ENCODE measurements around the gene BPGM. TPM values are rescaled to one million over a fixed set of nuclear protein-coding genes. Genes with fewer than 3 reads are reported as not detected.
A peak's percentile ranks its signal among the peaks of the same experiment; 100 is the strongest.

BPGM gene
- total RNA-seq, 1 donor from 2014 or later, result 11.6 TPM

- H3K27ac Mint-ChIP-seq (ENCODE audit: unreplicated experiment), result no peak overlapping the region
- no peak overlapping the region for H3K4me3 Mint-ChIP-seq (ENCODE audit: unreplicated experiment)
- no peaks in the 10 kb centered on the region for H3K27me3 Mint-ChIP-seq (ENCODE audit: unreplicated experiment)
- TF ChIP-seq CTCF (IDR thresholded peaks at IDR 0.05), result no peak
- no peak for DNase-seq (ENCODE audit: extremely low spot score, unreplicated experiment)
- no peaks in the 10 kb centered on the region for H3K9me3 Mint-ChIP-seq (ENCODE audit: unreplicated experiment)
- no peaks in the 10 kb centered on the region for H3K36me3 Mint-ChIP-seq (ENCODE audit: unreplicated experiment)
- H3K4me1 Mint-ChIP-seq (ENCODE audit: unreplicated experiment), result peaks cover 71% of the 10 kb centered on the region
Observed at GRCh38 chr7:134699899-134700298, 53.2 kb downstream of the BPGM start.

GRCh38 chr7:134701272-134701671 is 54.6 kb downstream of the BPGM start:
- Mint-ChIP-seq H3K36me3 (ENCODE audit: unreplicated experiment) (no peaks in the 10 kb centered on the region), H3K9me3 (ENCODE audit: unreplicated experiment) (no peaks in the 10 kb centered on the region), H3K4me3 (ENCODE audit: unreplicated experiment) (no peak overlapping the region), H3K27ac (ENCODE audit: unreplicated experiment) (no peak overlapping the region), H3K4me1 (ENCODE audit: unreplicated experiment) (peaks cover 71% of the 10 kb centered on the region), H3K27me3 (ENCODE audit: unreplicated experiment) (no peaks in the 10 kb centered on the region)
- DNase-seq (ENCODE audit: extremely low spot score, unreplicated experiment), result no peak
- peak; percentile 41 for TF ChIP-seq CTCF (IDR thresholded peaks at IDR 0.05)

- no peak for TF ChIP-seq CTCF (IDR thresholded peaks at IDR 0.05)
- Mint-ChIP-seq H3K36me3 (ENCODE audit: unreplicated experiment) (no peaks in the 10 kb centered on the region), H3K4me1 (ENCODE audit: unreplicated experiment) (peaks cover 68% of the 10 kb centered on the region), H3K4me3 (ENCODE audit: unreplicated experiment) (no peak overlapping the region), H3K27ac (ENCODE audit: unreplicated experiment) (peak overlapping the region; percentile 95), H3K27me3 (ENCODE audit: unreplicated experiment) (no peaks in the 10 kb centered on the region), H3K9me3 (ENCODE audit: unreplicated experiment) (no peaks in the 10 kb centered on the region)
- no peak for DNase-seq (ENCODE audit: extremely low spot score, unreplicated experiment)
Observed at GRCh38 chr7:134702366-134703240, 56.0 kb downstream of the BPGM start.

- TF ChIP-seq CTCF (IDR thresholded peaks at IDR 0.05), result no peak
- Mint-ChIP-seq H3K4me1 (ENCODE audit: unreplicated experiment) (peaks cover 66% of the 10 kb centered on the region), H3K27me3 (ENCODE audit: unreplicated experiment) (no peaks in the 10 kb centered on the region), H3K9me3 (ENCODE audit: unreplicated experiment) (no peaks in the 10 kb centered on the region), H3K4me3 (ENCODE audit: unreplicated experiment) (no peak overlapping the region), H3K36me3 (ENCODE audit: unreplicated experiment) (no peaks in the 10 kb centered on the region), H3K27ac (ENCODE audit: unreplicated experiment) (peak overlapping the region; percentile 95)
- DNase-seq (ENCODE audit: extremely low spot score, unreplicated experiment), result no peak
Observed at GRCh38 chr7:134703241-134703594, 56.6 kb downstream of the BPGM start.

- no peak overlapping the region for H3K4me3 Mint-ChIP-seq (ENCODE audit: unreplicated experiment)
- H3K4me1 Mint-ChIP-seq (ENCODE audit: unreplicated experiment), result peaks cover 68% of the 10 kb centered on the region
- no peaks in the 10 kb centered on the region for H3K36me3 Mint-ChIP-seq (ENCODE audit: unreplicated experiment)
- no peak for DNase-seq (ENCODE audit: extremely low spot score, unreplicated experiment)
- H3K27me3 Mint-ChIP-seq (ENCODE audit: unreplicated experiment), result no peaks in the 10 kb centered on the region
- no peaks in the 10 kb centered on the region for H3K9me3 Mint-ChIP-seq (ENCODE audit: unreplicated experiment)
- H3K27ac Mint-ChIP-seq (ENCODE audit: unreplicated experiment), result peak overlapping the region; percentile 95
- TF ChIP-seq CTCF (IDR thresholded peaks at IDR 0.05), result no peak
Observed at GRCh38 chr7:134703782-134704181, 57.1 kb downstream of the BPGM start.
